ENCODE data around the gene POU3F2.

POU3F2 gene

GRCh38 chr6:98834060-98835031 is at the start of gene POU3F2:
Gene POU3F2 (plus strand): TSS chr6:98834574. CDS start chr6:98834874, 300 bp downstream.
- peak; percentile 91 for DNase-seq

DNA sequence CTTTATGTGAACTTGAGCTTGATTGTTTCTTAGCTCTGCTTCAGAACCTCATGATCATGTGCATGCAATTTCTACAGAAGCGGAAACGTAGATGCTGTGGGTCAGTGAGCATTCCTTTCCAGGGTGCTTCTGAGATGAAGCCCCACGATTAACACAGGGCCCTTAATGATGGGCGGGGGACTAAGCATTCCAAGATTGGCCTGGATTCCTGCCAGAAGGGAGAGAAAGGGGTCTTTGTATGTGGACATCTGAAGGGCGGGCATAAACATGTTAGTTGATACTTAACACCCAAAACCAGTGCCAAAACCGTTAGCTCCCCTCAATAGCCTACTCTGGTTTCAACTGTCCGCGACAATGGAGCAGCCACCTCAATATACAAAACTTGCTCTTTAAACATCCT is 46.9 kb upstream of the POU3F2 start:
- no peak for DNase-seq

GRCh38 chr6:98787961-98788360 is 46.4 kb upstream of the POU3F2 start:
- no peak for DNase-seq

GRCh38 chr6:98794307-98794842 is 40.0 kb upstream of the POU3F2 start:
- DNase-seq: no peak

- DNase-seq: no peak
These were observed 37.0 kb upstream of the POU3F2 start for GRCh38 chr6:98797217-98797994.

DNA sequence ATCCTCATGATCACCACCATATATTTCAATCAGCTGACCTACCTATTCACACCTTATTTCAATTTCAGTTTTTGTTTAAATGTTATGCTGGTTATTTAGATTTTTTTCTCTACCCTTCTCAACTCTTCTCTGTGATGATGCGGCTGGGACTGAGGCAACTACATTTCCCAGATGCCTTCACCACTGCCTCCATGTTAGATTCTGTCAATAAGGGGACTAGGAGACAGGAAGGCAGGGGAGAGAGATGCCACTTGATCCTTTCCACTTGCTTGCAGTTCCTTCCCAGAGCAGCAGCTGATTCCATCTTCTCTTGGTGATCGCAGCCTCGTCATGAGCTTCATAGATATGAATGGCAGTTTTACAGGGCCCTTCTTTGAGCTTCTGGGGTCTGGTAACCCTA is 33.5 kb upstream of the POU3F2 start:
- no peak for DNase-seq

DNA sequence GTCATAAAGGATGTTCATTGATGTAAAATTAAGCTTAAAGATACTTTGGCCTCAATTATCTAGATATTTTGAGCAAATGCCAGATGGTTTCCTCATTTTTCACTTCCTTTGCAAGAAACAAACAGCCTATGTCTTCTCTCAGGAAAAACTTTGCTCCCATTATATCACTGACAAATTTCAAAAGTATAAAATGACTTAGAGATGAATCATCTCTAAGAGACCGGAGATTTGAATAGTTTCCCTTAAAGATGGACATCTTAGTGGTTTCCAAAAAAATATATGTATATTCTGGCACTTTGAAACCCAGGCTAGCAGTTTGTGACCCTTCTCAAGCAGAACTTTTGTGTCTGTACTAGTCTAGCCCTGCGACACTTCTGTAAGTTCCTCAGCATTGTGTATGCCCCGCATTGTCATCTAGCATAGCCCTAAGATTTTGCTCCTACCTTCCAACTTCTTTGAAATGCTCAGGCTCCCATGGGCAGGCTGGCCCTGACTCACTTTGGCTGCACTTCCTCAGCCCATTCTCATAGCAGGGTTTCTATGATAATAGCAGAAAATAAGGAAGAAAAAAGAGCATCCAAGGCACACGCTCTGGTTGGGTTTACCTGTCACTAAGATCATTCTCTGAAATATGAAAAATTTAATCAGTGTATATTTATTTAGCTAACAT is 25.7 kb upstream of the POU3F2 start:
- DNase-seq: no peak

GRCh38 chr6:98812220-98812619 is 22.2 kb upstream of the POU3F2 start:
- no peak for DNase-seq

GRCh38 chr6:98816799-98817198 is 17.6 kb upstream of the POU3F2 start:
- DNase-seq: no peak

DNA sequence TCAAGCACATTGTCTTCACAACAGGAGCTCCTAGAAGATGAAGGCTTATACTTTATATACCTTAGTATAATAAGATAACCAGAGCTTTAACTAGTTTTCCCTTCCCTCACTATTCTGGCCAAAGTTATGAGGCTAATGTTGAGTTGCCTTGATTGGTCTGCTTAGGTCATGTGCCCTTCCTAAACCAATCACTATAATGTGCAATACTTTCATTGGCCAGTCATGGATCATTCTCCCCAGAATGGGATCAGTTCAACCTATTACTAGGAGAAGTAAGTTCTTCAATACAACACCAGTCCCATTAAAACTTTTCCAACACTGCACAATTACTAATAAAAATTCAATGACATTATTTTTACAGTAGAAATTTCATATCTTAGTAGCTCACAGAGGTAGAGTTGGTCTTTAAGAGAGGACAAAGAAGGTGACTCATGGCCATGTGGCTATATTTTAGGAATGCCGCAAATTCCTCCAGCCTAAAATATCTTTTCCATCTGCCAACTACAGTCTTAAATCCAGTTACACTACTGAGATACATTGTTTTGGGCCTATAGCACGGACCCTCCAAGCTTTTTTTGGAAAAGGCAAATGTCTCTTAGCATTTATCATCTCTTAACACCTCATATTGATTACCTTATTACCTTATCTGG is 12.5 kb upstream of the POU3F2 start:
- no peak for DNase-seq

DNA sequence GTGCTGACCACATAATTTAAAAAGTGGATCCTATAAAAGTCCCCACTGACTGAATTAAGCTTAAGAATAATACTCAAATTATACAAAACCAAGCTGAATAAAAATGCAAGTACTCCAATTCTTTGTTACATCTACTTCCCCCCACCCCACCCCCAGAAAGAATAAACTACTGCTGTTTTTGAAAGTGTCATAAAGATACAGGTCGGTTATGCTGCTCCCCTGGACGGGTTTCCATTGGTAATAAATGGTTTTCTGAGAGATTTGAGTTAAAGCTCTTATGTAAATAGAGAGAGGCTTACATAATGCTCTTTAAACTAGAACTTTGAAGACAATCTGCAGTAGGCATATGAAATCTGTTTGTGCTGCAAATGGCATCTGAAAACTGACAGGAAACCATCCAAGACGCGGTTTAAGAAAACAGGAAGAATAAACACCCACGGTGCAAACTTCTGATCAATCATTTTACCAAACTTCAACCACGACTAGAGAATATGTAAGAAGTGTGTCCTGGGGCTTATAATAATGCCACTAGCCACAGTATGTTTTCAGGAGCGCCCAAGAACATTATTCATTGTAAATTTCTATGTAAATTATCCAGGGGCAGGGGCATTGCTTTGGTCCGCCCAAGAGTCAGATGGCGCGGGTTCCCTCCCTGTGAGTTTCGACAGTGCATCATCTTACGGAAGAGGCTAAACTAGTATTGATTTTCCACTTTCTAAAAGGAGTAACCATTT is 10.8 kb upstream of the POU3F2 start:
- DNase-seq: no peak

- no peak for DNase-seq
These were observed 10.0 kb upstream of the POU3F2 start for GRCh38 chr6:98824162-98824901.

- no peak for DNase-seq
These were observed 9.3 kb upstream of the POU3F2 start for GRCh38 chr6:98824902-98825599.

DNA sequence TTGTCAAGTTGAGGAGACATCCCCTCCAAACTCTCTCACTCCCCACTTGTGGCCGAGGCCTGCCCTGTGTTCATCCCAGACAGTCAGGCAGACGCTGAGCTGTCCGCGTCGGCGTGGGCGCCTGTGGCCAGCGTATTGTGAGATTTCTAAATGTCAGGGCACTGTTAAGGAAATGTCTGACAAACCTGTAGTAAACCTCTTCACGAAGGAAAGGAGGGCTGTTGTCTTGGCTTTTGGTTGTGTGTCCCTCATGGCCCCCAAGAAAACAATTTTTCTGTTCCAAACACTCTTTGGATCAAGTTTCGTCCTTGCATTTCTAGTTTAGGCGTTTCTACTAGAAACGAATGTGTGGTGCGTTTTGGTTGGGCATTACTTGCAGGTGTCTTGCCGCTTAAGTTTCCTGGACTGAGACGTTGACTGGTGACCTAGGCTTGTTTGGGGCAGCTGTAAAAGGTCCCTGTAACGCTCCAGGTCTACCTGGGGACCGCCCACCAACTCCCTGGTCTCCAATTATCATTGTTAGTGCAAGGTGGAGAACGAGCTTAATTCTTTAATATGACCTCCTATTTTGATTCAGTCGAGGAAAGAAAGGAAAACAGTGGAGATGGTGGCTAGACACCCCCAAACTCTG is 8.7 kb upstream of the POU3F2 start:
- no peak for DNase-seq

- DNase-seq: no peak
These were observed 6.8 kb upstream of the POU3F2 start for GRCh38 chr6:98827295-98828159.

DNA sequence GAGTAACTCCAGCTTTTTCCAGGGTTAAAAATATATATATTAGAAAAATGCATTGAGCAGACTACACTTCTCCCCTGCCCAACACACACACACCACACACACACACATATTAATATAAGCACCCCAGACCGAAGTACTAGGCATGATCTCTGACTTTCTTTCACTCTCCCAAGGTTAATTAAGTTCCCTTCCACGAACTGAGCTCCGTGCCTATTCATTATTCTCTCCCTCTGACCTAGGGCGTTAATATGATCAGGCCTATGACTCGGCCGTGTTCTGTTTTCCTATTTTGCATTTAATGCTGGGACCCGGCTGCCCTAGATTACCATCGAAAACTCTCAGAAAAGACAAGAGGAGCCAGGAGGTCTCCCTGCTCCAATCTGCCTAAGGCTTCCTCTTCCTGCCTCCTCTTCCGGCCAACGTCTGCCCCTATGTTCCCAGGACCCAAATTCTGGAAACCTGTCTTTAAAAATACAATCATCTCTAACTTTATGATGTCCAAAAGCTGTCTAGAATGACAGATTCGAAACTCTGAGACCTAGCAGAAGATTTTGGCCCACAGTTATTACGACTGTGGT is 6.1 kb upstream of the POU3F2 start:
- DNase-seq: no peak

GRCh38 chr6:98828941-98829411 is 5.4 kb upstream of the POU3F2 start:
- no peak for DNase-seq

GRCh38 chr6:98830146-98830545 is 4.2 kb upstream of the POU3F2 start:
- no peak for DNase-seq
